T follicular helper cell (primary cell): ENCODE measurements around the gene D2HGDH.
A peak's percentile ranks its signal among the peaks of the same experiment; 100 is the strongest.
"Not testable (repeated sequence)": the region's sequence is repeated elsewhere in the genome, so short reads cannot be mapped to it uniquely, and the experiment has no call there.

Experiments used
- DNase-seq: peaks from one replicate; pipeline ENCODE4 v3.0.0-alpha.2; 2020; ENCODE audit warnings: low read depth

D2HGDH gene

DNA sequence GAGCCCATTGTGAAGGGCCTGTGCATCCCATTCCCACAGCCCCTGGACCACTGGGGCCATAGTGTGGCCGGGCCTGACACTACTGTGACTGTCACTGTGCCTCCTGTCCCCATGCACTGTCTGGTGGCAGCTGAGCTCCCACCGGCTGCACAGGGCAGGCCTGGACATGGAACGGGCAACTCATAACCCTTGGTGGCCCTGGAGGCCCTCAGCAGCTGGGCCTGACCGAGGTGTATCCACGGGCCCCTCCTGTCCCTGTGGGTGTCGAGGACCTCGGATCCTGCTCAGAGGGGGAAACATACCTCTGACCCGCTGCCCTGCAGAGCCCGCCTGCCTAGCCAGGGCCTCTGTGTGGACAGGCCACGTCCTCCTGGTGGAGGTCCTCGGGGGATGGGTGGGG lies 34.4 kb downstream of the D2HGDH start:
- no peak for DNase-seq

DNA sequence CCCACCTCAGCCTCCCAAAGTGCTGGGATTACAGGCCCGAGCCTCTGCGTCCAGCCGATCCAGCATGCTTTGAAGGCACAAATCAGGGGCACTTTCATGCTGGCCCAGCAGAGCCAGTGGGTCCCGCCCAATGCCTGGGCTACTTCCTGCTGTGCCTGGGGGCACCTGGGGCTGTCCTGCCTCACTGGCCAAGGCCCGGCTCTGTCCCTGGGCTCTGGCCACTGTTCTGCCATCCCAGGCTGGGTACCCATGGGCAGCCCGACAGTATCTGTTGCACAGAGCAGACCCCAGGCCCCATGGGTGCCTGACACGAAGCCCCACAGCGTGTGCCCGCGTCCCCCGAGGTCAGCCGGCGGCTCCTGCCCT lies 35.4 kb downstream of the D2HGDH start:
- DNase-seq: no peak

DNA sequence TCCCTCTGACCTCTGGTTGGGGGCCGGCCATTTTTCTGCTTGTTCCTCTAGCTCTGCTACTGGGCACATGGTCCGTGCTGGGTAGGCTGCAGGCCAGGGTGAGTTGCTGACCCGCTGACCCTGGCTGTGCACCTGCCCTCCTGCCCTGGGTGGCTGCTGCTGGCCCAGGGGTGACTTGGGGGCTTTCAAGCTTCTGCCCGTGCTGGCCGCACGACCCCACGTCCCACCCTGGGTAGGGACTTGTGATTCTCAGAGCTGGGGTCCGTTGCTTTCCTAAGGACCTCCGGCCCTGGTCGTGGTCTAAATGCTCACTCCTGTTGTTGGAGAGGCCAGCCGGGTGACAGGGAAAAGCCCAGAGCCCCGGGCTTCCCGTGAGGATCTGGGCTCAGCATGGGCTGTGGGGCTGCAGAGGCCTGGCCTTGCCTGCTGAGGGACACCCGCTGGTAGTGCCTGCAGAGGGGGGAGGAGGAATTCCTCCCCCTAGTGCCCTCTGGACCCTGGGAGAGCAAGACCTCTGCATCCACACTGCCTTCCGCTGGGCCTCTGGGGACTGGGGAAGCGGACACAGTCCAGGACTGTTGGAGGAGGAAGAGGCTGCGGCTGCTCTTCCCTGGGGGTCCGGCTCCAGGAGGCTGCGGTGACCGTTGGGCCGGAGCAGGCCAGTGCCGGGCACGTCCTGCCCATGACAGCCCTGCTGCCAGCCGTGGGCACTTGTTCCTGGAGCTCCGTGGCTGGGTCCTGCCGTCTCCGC lies 35.9 kb downstream of the D2HGDH start:
- no peak for DNase-seq

DNA sequence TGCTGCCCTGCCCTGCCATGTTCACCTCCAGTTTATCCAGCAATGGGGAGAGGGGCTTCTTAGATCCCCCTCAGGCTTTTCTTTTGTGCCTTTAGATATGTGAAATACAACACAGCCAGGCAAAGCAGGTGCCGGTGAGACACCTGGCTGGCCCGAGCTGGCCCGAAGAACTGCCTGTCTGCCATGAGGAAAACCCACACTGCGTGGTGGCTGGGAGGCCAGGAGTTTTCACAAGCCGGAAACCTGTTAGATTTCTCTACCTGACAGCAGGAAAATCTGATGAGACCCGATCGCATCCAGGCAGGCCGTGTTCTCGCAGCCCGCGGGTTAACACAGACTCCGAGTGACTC lies 36.5 kb downstream of the D2HGDH start:
- DNase-seq: no peak

DNA sequence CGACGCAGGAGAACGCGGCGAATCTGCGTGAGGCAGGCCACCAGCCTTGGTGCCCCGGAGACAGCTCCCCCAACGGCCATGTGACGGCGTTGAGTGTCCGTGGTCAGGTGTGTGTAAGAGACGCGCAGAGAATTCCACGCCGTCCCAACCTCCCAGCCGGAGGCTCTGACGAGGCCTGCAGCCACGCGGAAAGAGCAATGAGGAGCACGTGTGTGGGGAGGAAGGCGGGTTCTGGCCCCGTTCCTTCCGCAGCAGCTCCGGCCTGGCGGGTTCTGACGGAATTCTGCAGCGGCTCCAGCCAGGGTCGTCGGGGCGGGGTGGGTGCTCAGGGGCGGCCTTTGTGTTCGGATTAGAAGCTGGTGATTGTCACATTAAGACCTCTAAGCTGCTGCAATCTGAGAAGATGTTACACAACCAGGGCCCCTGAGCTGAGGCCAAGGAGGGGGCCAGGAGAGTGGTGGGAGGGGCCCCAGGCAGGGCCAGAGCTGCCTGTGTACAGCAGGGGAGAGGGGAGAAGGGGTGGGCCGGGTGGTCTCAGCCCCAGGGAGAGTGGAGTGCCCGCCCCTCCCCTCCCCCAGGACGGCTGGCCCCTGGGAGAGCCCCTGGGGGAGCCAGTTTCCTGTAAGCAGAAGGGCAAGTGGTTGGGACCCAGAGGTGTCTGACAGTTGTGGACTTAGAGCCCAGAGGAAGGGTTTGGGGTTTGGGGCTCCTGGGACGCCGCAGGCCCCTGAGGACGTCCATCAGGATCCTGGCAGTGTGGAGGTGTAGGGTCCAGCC lies 37.0 kb downstream of the D2HGDH start:
- no peak for DNase-seq

DNA sequence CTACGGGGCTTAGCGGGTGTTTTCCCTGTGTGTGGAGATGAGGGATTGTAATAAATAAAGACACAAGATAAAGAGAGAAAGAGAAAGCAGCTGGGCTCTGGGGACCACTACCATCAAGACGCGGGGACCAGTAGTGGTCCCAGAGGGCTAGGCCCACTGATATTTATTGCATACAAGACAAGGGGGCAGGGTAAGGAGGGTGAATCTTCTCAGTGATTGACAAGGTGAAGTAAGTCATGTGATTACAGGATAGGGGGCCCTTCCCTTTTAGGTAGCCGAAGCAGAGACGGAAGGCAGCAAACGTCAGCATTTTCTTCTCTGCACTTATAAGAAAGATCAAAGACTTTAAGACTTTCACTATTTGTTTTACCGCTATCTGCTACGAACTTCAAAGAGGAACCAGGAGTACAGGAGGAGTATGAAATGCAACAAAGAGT lies 37.7 kb downstream of the D2HGDH start:
- DNase-seq: peak; percentile 33

DNA sequence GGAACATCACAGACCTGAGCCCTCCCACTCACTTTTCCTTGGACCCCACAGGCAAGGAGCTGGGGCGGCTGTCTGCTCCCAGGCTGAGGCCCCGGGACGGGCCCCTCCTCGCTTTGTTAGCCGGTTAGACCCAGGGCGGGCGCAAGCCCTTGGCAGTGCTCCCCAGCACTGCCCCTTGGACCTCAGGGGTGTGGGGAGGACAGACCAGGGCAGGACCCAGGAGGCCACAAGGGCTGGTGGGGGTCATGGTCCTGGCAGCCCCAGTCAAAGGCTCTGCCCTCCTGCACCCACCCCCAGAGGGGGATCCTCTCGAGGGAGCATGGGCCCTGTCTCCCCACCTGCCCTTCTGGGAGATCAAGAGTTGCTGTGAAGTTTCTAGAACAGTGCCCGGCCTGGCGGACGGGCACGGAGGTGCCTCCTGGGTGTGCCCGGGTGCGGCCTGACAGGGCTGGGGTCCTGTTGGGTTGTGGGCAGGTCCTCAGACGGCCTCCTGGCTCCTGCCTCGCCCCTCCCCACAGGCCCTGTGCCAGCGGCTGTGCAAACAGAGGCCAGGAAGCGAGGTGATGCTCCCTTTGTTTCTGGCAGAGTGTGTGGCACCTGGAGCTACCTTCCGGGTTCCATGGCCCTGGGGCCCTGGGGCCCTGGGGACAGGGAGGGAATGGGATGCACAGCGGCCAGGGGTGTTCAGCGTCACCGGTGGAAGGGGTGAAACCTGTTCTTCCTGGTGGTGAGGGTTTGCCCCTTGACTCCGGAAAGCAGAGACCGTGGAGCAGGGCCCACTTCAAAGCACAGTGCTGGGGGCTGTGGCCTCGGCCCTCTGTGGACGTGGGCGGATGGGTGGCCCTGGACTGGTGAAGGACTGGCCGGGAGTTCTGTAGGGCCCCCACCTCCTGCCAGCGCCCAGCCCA lies 39.3 kb downstream of the D2HGDH start:
- DNase-seq: no peak

DNA sequence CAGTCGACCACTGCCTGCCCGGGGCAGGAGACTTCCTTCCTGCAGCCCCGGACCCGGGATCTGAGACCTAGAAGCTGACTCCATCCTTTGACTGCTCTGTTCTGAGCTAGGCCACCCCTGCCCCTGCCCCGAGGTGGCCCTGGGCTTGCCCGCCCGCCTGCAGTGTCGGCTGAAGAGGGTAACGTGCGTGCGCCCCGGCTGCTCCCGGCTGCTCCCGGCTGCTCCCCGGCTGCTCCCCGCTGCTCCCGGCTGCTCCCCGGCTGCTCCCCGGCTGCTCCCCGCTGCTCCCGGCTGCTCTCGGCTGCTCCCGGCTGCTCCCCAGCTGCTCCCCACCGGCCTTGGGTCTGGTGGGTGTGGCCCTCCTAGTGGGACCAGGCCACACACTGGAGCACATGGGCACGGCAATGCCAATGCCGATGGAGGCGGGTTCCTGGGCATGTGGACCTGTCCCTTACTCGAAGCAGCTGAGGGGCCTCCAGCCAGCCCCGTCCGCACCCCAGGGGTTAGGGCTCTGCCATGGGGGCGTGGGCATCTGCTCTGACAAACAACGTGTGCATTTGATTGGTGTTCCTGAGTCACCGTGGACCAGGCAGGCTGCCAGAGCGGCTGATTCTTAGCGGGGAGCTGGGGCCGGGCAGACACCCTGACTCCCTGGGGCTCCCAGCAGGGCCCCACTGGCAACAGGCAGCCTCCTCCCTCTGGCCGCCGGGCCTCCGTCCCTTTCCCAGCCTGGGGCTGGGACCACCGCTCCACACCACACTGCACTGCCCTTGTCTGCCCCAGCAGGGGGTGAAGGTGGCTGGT lies 40.2 kb downstream of the D2HGDH start:
- DNase-seq: no peak

DNA sequence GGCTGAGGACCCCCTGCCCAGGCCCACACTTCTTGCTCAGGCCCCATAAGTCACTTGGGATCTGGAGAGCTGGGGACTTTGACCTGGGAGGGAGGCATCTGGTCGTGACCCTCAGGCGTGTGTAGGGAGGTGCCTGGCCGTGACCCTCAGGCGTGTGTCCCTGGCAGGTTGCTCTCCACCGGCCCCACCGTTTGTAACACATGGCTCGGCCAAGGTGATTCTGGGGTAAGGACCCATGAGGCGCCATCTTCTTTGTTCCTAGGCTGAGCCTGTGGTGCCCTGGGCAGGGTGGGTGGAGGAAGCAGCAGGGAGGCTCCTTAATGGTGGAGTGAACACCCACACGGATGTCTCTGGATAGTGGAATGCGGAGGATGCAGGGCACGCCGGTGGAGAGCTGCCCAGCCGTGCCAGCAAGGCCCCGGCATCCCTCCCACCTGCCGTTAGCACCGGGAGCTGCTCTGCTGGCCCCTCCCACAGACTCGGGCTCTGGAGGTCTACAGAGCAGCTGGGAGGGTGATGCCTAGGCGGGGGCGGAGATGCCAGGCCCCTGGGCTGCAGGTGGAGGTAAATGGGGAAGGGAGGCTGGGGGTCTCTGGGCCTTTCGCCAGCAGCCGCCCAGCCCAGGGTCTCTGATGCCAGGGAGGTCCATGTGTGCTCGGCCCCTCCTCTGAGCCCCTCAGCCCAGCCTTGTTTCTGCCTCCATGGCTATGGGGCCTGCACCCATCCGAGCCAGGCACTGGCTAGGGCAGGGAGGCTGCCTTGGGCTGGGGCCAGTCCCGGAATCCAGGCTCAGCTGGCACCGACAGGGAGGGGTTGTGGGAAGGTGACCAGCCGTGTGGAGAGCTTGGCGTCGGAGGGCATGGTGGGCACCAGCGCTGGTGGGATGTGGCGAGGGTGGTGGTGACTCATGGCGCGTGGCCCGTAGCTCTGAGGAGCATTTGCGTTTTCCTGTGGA lies 41.1 kb downstream of the D2HGDH start:
- DNase-seq: no peak

DNA sequence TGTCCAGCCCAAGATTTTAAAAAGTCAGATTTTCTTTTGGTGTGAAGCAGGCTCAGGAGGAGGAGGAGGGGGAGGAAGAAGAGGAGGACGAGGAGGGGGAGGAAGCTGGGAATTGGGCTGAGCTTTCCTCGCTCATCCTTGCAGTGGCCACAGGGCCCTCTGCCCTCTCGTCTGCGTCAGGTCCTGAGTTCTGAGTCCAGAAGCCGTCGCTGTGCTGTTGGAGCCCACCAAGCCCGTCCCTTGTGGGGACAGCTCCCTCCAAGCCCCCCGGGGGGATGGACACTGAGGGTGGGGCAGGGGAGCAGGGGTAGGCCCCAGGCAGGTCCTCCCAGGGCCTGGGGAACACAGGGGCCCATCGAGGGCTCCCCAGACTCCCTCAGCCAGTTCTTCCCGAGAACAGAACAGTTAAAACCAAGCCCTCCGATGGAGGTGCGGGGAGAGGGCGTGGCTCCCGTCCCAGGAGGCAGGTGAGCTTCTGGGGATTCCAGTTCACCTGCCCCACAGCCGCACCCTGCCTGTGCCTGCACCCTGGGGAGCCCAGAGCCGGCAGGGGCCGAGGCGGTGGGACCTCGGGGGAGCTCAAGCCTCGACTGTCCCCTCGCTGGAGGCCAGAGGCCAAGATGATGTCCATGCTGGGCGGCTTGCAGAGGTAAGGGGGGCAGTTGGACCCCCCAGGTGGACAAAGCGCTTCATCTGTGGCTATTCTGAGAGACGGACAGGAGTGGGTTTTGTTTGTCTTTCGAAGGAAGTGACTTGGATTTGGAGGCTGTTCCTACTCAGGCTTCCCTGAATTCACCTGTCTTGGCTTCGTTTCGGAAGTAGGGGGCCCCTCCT lies 42.1 kb downstream of the D2HGDH start, which contains the start of gene GAL3ST2:
GAL3ST2 (plus strand) TSS at position 487 of the 834 bp plus-strand sequence; CDS start at position 621, 134 bp downstream.
- DNase-seq: no peak

DNA sequence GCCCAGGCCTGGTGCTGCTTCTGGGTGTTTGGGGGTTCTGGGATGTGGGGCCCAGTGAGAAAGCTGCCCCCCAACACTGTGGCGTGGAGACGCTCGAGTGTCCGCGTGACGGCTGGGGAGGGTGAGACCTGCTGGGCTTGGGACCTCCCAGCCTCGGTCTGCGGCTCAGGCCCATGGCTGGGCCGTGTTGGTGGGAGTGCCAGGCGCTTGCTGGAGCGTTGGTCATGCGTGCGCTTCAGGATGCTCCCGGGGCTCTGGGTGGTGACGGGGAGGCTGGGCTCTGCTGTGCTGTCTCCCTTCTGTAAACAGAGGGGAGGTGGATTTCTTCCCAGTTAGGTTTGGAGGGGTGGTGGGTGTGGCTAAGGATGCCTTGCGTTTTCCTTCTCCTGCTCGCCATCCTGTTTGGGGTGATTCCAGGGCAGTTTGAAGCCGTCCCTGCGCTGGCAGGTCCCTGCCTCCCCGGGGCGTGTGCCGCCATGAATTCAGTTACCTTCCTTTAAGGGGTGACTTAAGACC lies 42.8 kb downstream of the D2HGDH start:
- DNase-seq: no peak

DNA sequence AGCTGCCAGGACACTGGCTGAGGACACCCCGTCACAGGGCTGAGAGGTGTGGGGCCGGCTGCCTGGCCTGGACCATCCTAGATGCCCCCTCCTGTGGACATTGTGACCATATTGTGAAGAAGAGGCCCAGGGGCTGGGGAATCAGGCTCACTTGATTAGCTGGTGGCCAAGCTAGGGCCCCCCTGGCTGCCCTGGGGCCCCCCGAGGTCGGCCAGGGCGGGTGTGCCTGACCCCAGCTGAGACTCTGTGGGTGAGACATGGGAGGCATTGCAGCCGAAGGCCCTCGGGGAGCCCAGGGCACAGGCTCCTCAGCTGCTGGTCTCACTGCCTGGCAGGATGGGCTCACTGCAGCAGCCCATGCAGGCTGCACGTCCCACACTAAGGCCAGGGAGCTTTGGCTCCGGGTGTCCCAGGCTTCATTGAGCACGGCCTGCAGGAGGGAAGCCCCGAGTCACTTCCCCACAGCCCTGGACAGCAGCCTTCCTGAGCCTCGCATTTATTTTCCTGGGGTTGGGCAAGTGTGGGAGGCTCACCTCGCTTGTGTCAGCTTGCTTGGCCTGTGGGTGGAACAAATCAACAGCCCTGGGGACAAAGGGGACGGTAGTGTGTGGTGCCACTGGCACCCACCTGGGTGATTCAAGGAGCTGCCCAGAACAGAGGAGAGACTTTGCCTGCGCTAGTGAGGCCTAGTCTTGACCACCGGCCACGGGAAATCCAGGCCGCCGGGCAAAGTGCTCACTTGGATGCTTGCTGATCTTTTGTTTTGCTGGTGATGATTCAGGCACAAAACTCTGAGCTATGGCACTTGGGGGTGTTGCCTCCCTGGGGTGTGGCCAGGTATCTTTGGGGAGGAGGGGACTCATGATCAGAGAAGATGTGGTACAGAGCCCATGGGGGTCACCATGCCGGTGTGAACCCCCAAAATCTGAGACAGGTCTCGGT lies 43.5 kb downstream of the D2HGDH start:
- no peak for DNase-seq

DNA sequence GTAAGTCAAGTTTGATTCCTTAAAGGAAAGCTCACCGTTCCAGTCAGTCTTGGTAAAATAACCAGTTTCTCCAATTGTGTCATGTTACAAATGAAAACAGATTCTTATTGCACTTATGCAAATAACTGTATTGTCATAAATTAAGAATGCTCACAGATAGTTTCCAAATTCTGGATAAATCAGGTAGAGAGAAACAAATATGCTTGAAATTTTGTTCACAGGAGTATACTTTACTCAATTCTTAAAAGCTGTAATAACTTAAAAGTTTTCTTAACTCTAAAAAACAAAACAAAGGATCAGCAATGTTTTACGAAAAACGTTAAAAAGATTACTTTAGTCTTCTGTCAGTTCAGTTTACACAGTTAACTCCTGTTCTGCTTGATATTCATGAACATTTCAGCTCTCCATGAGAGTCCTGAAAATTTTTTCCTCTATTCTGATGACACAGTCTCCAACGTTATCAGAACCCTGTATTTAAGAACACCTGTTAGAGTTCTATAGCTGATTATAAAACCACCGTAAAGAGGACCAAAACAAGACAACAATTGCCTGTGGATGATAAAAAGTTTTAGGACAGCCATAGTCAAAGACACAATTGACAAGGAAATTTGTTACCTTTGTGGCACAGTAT lies 46.6 kb downstream of the D2HGDH start:
- DNase-seq: no peak

DNA sequence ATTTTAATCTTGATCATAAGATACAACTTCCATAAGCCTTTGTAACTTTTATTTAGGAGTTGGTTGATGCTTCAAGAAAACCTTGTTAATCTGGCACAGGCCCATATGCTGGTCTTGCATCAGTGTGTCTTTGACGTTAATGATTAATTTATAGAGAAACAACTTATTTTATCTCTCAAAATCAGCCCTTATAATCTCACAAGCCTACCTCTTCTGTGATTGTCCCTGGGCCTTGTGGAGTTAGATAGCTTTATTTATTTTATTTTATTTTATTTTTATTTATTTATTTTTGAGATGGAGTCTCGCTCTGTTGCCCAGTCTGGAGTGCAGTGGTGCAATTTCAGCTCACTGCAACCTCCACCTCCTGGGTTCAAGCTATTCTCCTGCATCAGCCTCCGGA lies 47.6 kb downstream of the D2HGDH start:
- DNase-seq: not testable (repeated sequence)

DNA sequence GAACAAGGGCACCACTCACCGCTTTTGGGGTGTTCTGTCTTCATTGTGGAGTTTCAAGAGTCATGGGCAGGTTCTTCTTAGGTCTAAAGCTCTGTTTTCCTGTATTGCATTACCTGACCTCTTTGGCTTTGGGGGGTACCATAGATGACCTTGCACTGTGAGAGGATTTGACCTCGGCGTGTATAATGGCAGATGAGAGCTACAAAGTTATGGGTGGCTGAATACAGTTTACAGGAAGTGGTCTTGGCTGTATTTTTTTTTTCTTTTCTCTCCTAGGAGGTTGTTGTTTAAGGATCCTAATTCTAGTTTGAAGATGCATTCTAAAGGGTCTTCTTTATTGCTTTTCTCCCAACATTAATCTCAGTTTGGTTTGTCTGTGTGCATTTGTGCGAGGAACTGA lies 53.7 kb downstream of the D2HGDH start:
- DNase-seq: no peak

DNA sequence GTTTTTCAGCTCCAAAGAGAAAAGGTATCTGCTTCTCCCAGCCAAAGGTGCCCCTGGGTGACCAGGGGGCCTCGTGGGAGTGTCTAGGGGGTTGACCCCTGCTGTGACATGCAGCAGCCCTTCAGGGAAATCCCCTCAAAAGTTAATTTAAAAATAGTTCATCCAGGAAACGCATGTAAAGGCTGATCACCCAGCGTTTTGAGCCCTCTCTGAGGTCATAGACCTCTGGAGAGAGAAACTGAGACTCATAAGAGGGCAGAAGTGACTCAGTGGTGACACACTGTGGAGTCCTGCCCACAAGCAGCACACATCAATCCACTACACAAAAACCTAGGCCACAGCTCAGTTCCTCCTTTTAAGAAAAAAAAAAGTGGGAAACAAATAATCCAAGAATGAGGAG lies 54.1 kb downstream of the D2HGDH start:
- no peak for DNase-seq

DNA sequence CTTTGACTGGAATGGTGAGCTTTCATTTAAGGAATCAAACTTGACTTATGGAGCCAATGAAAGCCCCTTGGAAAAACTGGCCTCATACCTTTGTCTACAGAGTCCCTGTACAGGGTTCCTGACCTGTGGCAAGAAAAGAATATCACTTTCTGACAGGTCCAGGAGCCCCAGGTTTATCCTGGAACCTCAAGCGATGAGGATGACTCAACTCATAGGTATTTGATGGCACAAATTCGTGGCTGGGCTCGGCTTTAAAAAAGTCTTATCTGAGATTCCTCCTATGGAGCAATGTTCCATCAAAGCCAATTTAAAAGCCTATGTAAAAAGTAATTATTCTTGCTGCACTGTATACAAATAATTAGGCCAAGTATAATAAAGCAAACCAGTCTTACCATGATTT lies 57.0 kb downstream of the D2HGDH start:
- DNase-seq: not testable (repeated sequence)

DNA sequence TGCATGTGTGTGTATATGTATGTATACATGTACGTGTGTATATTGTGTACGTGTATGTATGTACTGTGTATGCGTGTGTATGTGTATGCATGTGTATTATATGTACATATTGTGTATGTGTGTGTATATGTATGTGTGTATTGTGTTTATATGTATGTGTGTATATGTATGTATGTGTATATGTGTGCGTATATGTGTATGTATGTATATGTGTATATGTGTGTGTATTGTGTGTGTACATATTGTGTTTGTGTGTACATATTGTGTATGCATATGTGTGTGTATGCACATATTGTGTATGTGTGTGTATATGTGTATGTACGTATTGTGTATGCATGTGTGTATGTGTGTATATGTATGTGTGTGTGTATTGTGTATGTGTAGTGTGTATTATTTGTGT lies 59.0 kb downstream of the D2HGDH start:
- DNase-seq: no peak
